A673 (cell line): Measurements from ENCODE around the gene OR5C1. TPM values are rescaled to one million over a fixed set of nuclear protein-coding genes. Genes with fewer than 3 reads are reported as not detected.

Experiments
- BruUV-seq: library from RNA; stranded (reverse); fragments of 400-500 nt; replicated peaks from 2 replicates; lab custom pipeline; 2021; lab: Mats Ljungman, UMichigan
- CTCF ChIA-PET: fragments of 300-600 bp; sonication (Branson Sonifier 250); formaldehyde crosslinking; loops from one replicate; lab custom pipeline; 2022; ENCODE audit warnings: antibody characterized with exemption; lab: Charles Lee
- POLR2A ChIA-PET: fragments of 300-600 bp; sonication (Branson Sonifier 250); formaldehyde crosslinking; loops from one replicate; lab custom pipeline; 2022; ENCODE audit warnings: antibody characterized with exemption; ENCODE audit not compliant: low non-redundant PET; lab: Charles Lee
- DNase-seq: peaks from one replicate; pipeline ENCODE4 v3.0.0-alpha.2; 2015; ENCODE audit warnings: low spot score
- H3K27ac ChIP-seq: fragments of 200-600 bp; sonication (generic); 2 replicates; pipeline ENCODE4 v1.5.1; 2016; ENCODE audit warnings: mixed run types, low read depth, mild to moderate bottlenecking, mixed read lengths, antibody characterized with exemption, low read length; ENCODE audit not compliant: poor library complexity, severe bottlenecking
- H3K27me3 ChIP-seq: fragments of 200-600 bp; sonication (generic); replicated peaks from 2 replicates; pipeline ENCODE4 v1.6.1; 2017; ENCODE audit warnings: mixed run types, low read depth, mild to moderate bottlenecking, mixed read lengths, antibody characterized with exemption, low read length; ENCODE audit not compliant: insufficient read depth, poor library complexity
- H3K36me3 ChIP-seq: fragments of 200-600 bp; sonication (generic); 2 replicates; pipeline ENCODE4 v1.6.1; 2016; ENCODE audit warnings: mixed run types, mild to moderate bottlenecking, mixed read lengths, antibody characterized with exemption, low read length; ENCODE audit not compliant: insufficient read depth, poor library complexity, severe bottlenecking
- H3K4me1 ChIP-seq: fragments of 200-600 bp; sonication (generic); 2 replicates; pipeline ENCODE4 v1.6.1; 2017; ENCODE audit warnings: mixed run types, mild to moderate bottlenecking, mixed read lengths, antibody characterized with exemption, low read length; ENCODE audit not compliant: insufficient read depth, poor library complexity, severe bottlenecking
- H3K4me3 ChIP-seq: fragments of 200-600 bp; sonication (generic); 2 replicates; pipeline ENCODE4 v1.5.1; 2016; ENCODE audit warnings: low read depth, mixed run types, mild to moderate bottlenecking, mixed read lengths, low read length; ENCODE audit not compliant: poor library complexity, severe bottlenecking
- H3K9me3 ChIP-seq: fragments of 200-600 bp; sonication (generic); 2 replicates; pipeline ENCODE4 v1.6.1; 2016; ENCODE audit warnings: mixed run types, low read depth, mild to moderate bottlenecking, mixed read lengths, antibody characterized with exemption, low read length; ENCODE audit not compliant: poor library complexity, severe bottlenecking
- EZH2 ChIP-seq: fragments of 200-600 bp; sonication (generic); IDR thresholded peaks from 2 replicates; pipeline ENCODE4 v1.6.1; 2017; ENCODE audit warnings: borderline replicate concordance, low read depth, mild to moderate bottlenecking, mixed read lengths, antibody characterized with exemption, low read length; ENCODE audit not compliant: poor library complexity, severe bottlenecking
- intact Hi-C: fragments of 100-400 bp; cut with micrococcal nuclease; formaldehyde crosslinking; loops from one replicate; pipeline ENCODE4 v1.10.0; 2022; ENCODE audit not compliant: unreplicated experiment
- total RNA-seq: library from RNA; stranded (reverse); gene quantifications from 2 replicates; pipeline ENCODE4 v1.2.3, GENCODE V29; 2021
- TF ChIP-seq, protein P1 (sequence below): fragments of 300-800, 200-600 bp; sonication (generic); conservative IDR thresholded peaks from 2 replicates; pipeline ENCODE4 v1.5.1; 2017; ENCODE audit warnings: low read depth, mild to moderate bottlenecking, antibody characterized with exemption, low read length, moderate library complexity, mixed read lengths

The OR5C1 gene
- total RNA-seq, 1 experiment from 2014 or later, result not detected

DNA sequence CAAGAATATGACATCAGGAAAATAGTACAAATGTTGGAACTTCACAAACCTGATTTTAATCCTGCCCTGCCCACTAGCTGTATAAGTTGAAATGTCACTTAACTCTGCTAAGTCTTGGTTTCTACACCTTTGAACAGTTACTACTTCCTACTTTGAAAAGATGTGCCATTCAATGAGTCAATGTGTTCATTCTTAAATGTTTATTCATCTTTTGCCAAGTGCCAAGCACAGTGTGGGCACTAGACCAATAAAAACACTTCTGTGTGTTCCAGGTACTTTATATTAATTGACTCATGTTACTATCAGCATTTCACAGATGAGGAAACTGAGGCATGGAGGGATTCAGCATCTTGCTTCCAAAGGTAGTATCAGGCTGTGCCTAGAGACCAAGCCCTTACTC, 26.8 kb downstream of the OR5C1 start:
- intact Hi-C loops, result loop anchor here (10.0 kb wide), 1 partner anchor 461 kb away; no protein-coding TSS in a partner anchor
- ChIA-PET POLR2A (no interaction called here), CTCF (interaction anchor here (0.6 kb wide), 1 partner anchor 591 kb away, joined by 4 read pairs; no protein-coding TSS in a partner anchor)
- Histone ChIP-seq H3K27me3 (no peaks in the 10 kb centered on the region), H3K36me3 (peaks cover 21% of the 10 kb centered on the region), H3K4me1 (no peaks in the 10 kb centered on the region), H3K4me3 (no peak overlapping the region), H3K27ac (no peak overlapping the region), H3K9me3 (no peaks in the 10 kb centered on the region)
- no peak for TF ChIP-seq EZH2
- TF ChIP-seq, protein P1, sequence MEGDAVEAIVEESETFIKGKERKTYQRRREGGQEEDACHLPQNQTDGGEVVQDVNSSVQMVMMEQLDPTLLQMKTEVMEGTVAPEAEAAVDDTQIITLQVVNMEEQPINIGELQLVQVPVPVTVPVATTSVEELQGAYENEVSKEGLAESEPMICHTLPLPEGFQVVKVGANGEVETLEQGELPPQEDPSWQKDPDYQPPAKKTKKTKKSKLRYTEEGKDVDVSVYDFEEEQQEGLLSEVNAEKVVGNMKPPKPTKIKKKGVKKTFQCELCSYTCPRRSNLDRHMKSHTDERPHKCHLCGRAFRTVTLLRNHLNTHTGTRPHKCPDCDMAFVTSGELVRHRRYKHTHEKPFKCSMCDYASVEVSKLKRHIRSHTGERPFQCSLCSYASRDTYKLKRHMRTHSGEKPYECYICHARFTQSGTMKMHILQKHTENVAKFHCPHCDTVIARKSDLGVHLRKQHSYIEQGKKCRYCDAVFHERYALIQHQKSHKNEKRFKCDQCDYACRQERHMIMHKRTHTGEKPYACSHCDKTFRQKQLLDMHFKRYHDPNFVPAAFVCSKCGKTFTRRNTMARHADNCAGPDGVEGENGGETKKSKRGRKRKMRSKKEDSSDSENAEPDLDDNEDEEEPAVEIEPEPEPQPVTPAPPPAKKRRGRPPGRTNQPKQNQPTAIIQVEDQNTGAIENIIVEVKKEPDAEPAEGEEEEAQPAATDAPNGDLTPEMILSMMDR, result no peak
- BruUV-seq, result no TSS peak
- DNase-seq, result no peak

DNA sequence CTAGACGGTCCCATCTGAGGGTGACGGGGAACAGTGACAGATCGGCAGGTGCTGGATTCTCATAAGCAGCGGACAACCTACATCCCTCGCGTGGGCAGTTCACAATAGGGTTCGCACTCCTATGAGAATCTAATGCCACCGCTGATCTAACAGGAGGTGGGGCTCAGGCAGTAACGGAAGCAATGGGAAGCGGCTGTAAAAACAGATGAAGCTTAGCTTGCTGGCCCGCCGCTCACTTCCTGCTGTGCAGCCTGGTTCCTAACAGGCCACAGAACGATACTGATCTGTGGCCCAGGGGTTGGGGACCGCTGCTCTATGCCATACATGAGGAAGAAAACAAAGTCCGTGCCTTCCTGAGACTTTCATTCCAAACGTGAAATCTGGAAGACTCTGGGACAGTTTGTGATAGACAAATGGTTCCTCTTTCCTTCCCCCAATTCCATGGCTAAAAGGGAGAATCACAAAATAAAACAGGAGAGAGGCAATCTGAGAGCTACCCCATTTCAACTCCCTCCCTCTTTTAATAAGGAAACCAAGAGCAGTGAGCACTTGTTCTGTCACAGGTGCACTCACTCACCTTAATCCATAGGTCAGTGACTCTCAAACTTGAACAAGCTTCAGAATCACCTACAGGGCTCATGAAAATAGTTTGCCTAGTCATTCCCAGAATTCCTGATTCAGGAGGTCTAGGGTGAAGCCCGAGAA, 27.6 kb downstream of the OR5C1 start:
- intact Hi-C loops, result loop anchor here (10.0 kb wide), 1 partner anchor 462 kb away; no protein-coding TSS in a partner anchor
- Histone ChIP-seq H3K4me1 (peaks cover 4% of the 10 kb centered on the region), H3K27me3 (no peaks in the 10 kb centered on the region), H3K36me3 (peaks cover 28% of the 10 kb centered on the region), H3K4me3 (no peak overlapping the region), H3K9me3 (no peaks in the 10 kb centered on the region), H3K27ac (no peak overlapping the region)
- ChIA-PET POLR2A (no interaction called here), CTCF (interaction anchor here (0.6 kb wide), 1 partner anchor 590 kb away, joined by 4 read pairs; no protein-coding TSS in a partner anchor)
- TF ChIP-seq EZH2, result no peak
- TF ChIP-seq, protein P1, result no peak
- DNase-seq, result no peak
- no TSS peak for BruUV-seq

DNA sequence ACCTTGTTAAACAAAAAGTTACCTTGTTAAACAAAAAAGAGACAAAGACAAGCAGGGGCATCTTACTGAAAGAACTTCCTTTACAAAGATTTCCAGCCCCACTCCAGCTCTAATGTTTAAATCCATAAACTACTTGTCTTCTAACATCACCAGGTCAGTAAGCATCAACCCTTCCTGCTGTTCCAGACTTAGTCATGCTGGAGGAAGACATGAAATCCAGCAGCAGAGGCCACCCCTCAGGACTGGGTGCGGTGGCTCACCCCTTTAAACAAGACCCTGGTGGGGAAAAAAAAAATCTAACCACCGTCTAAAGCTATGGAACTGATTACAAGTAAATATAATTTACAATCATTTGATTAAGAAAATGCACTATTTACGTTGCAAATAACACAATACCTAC, 30.6 kb downstream of the OR5C1 start:
- peaks cover 7% of the 10 kb centered on the region for H3K4me1 ChIP-seq
- intact Hi-C loops, result loop anchor here (10.0 kb wide), 1 partner anchor 465 kb away; no protein-coding TSS in a partner anchor
- no peak for DNase-seq
- no peak overlapping the region for H3K4me3 ChIP-seq
- ChIA-PET CTCF (no interaction called here), POLR2A (no interaction called here)
- H3K27ac ChIP-seq, result no peak overlapping the region
- TF ChIP-seq, protein P1, result no peak
- no peak for TF ChIP-seq EZH2
- H3K36me3 ChIP-seq, result peaks cover 52% of the 10 kb centered on the region
- BruUV-seq, result no TSS peak
- H3K27me3 ChIP-seq, result no peaks in the 10 kb centered on the region
- H3K9me3 ChIP-seq, result no peaks in the 10 kb centered on the region
